NK-92 (cell line): ENCODE measurements around the gene ITGAV.

Source experiments
- DNase-seq: peaks from one replicate; lab custom pipeline; 2025; ENCODE audit not compliant: unreplicated experiment; lab: John Stamatoyannopoulos, UW

ITGAV gene

GRCh38 chr2:186664385-186665043 is 74.7 kb downstream of the ITGAV start:
- no peak for DNase-seq

- no peak for DNase-seq
These were observed 79.3 kb downstream of the ITGAV start for GRCh38 chr2:186669146-186669545.

- no peak for DNase-seq
These were observed 81.0 kb downstream of the ITGAV start for GRCh38 chr2:186670831-186671230.

- no peak for DNase-seq
These were observed 85.5 kb downstream of the ITGAV start for GRCh38 chr2:186675380-186675779.

GRCh38 chr2:186683341-186683740 is 93.5 kb downstream of the ITGAV start:
- no peak for DNase-seq

GRCh38 chr2:186687807-186688211 is 98.0 kb downstream of the ITGAV start:
- DNase-seq, result no peak

- DNase-seq, result no peak
These were observed 99.0 kb downstream of the ITGAV start for GRCh38 chr2:186688813-186689212.

- no peak for DNase-seq
These were observed 100.9 kb downstream of the ITGAV start for GRCh38 chr2:186690786-186691185.

GRCh38 chr2:186691231-186691630 is 101.4 kb downstream of the ITGAV start:
- no peak for DNase-seq

- no peak for DNase-seq
These were observed 102.0 kb downstream of the ITGAV start for GRCh38 chr2:186691900-186692299.

GRCh38 chr2:186693446-186693832 is 103.6 kb downstream of the ITGAV start:
- DNase-seq, result no peak

GRCh38 chr2:186695081-186695756 is 105.4 kb downstream of the ITGAV start:
- DNase-seq, result no peak

- no peak for DNase-seq
These were observed 106.4 kb downstream of the ITGAV start for GRCh38 chr2:186696290-186696689.

- no peak for DNase-seq
These were observed 106.9 kb downstream of the ITGAV start for GRCh38 chr2:186696804-186697203.

GRCh38 chr2:186697536-186697935 is 107.7 kb downstream of the ITGAV start:
- DNase-seq, result no peak

- no peak for DNase-seq
These were observed 109.9 kb downstream of the ITGAV start for GRCh38 chr2:186699742-186700141.

GRCh38 chr2:186702006-186702405 is 112.2 kb downstream of the ITGAV start:
- DNase-seq, result no peak

- DNase-seq, result no peak
These were observed 112.6 kb downstream of the ITGAV start for GRCh38 chr2:186702501-186702900.

- no peak for DNase-seq
These were observed 115.0 kb downstream of the ITGAV start for GRCh38 chr2:186704897-186705296.

- no peak for DNase-seq
These were observed 119.9 kb downstream of the ITGAV start for GRCh38 chr2:186709529-186710450.

GRCh38 chr2:186713691-186714090 is 123.8 kb downstream of the ITGAV start:
- DNase-seq, result no peak

GRCh38 chr2:186714611-186715010 is 124.8 kb downstream of the ITGAV start:
- DNase-seq, result no peak
